CD4-positive, alpha-beta memory T cell (primary cell): ENCODE measurements around the gene BST2. TPM values are rescaled to one million over a fixed set of nuclear protein-coding genes. Genes with fewer than 3 reads are reported as not detected.
A peak's percentile ranks its signal among the peaks of the same experiment; 100 is the strongest.

ENCODE experiments used
- CTCF ChIA-PET: fragments of 350-600 bp; sonication (Branson Sonifier 250); formaldehyde crosslinking; loops from one replicate; lab custom pipeline; 2021; ENCODE audit warnings: inconsistent platforms; ENCODE audit not compliant: partially characterized antibody; lab: Charles Lee
- POLR2A ChIA-PET: fragments of 350-600 bp; sonication (Branson Sonifier 250); formaldehyde crosslinking; loops from one replicate; lab custom pipeline; 2021; ENCODE audit not compliant: partially characterized antibody; lab: Charles Lee
- DNase-seq, 5 donors: peaks; one replicate each; pipeline versions ENCODE4 v3.0.0 to v3.0.0-alpha.2; 2020 to 2022; ENCODE audit warnings: mixed read lengths in 1 of 5
- H3K27ac ChIP-seq: one replicate; pipeline ENCODE4 v1.7.0; 2013; ENCODE audit warnings: low read depth, low read length
- H3K27me3 ChIP-seq: 2 replicates; pipeline ENCODE4 v1.7.0; 2013; ENCODE audit warnings: mild to moderate bottlenecking, low read length, moderate library complexity; ENCODE audit not compliant: insufficient read depth
- H3K36me3 ChIP-seq: 2 replicates; pipeline ENCODE4 v1.7.0; 2013; ENCODE audit warnings: mild to moderate bottlenecking, low read length, moderate library complexity; ENCODE audit not compliant: insufficient read depth
- H3K4me1 ChIP-seq: 2 replicates; pipeline ENCODE4 v1.7.0; 2013; ENCODE audit warnings: mild to moderate bottlenecking, low read length, moderate library complexity; ENCODE audit not compliant: insufficient read depth
- H3K4me3 ChIP-seq, 2 donors: one replicate each; pipeline ENCODE4 v1.7.0; 2013; ENCODE audit warnings: low read length in 2 of 2, mild to moderate bottlenecking in 1 of 2
- H3K9me3 ChIP-seq, 2 donors: one replicate each; pipeline ENCODE4 v1.7.0; 2013; ENCODE audit warnings: low read length in 2 of 2, control low read depth in 1 of 2; ENCODE audit not compliant: control insufficient read depth in 1 of 2
- H3K27ac Mint-ChIP-seq, 7 donors: one replicate each; pipeline ENCODE4 v1.8.0; 2020 to 2021; ENCODE audit warnings: mixed read lengths in 7 of 7, mild to moderate bottlenecking in 6 of 7, inconsistent platforms in 3 of 7, moderate library complexity in 3 of 7
- H3K27me3 Mint-ChIP-seq, 2 donors: one replicate each; pipeline ENCODE4 v1.8.0; 2020 to 2021; ENCODE audit warnings: mixed read lengths in 2 of 2
- H3K36me3 Mint-ChIP-seq, 2 donors: one replicate each; pipeline ENCODE4 v1.8.0; 2020 to 2021; ENCODE audit warnings: mixed read lengths in 2 of 2, inconsistent platforms in 1 of 2, mild to moderate bottlenecking in 1 of 2
- H3K4me1 Mint-ChIP-seq, 4 donors: one replicate each; pipeline ENCODE4 v1.8.0; 2020 to 2021; ENCODE audit warnings: mixed read lengths in 4 of 4, mild to moderate bottlenecking in 1 of 4
- H3K4me3 Mint-ChIP-seq, 8 donors: one replicate each; pipeline ENCODE4 v1.8.0; 2020 to 2021; ENCODE audit warnings: mixed read lengths in 8 of 8, mild to moderate bottlenecking in 7 of 8, moderate library complexity in 6 of 8, inconsistent platforms in 3 of 8
- H3K9me3 Mint-ChIP-seq, 8 donors: one replicate each; pipeline ENCODE4 v1.8.0; 2020 to 2021; ENCODE audit warnings: mixed read lengths in 8 of 8, mild to moderate bottlenecking in 5 of 8, inconsistent platforms in 3 of 8, moderate library complexity in 1 of 8
- intact Hi-C: fragments of 100-400 bp; cut with micrococcal nuclease; formaldehyde crosslinking; loops from one replicate; pipeline ENCODE4 v1.15.1; 2023
- polyA plus RNA-seq, 2 donors: library from polyadenylated mRNA; unstranded; fragments of 300-500 nt; fragmentation: Illumina TruSeq; gene quantifications; one replicate each; pipeline ENCODE4 v1.2.3, GENCODE V29; 2021
- total RNA-seq, 2 experiments: library from RNA; stranded (reverse); gene quantifications; one replicate each; pipeline ENCODE4 v1.2.3, GENCODE V29; 2021

Gene BST2
- total and polyA plus RNA-seq, 4 experiments from 2014 or later, result 55.9 to 173 (median 99.6) TPM

- POLR2A ChIA-PET, result interaction anchor here (0.7 to 1.4 kb wide), 6 partner anchors 11 to 404 kb away, joined by 3 to 6 read pairs (median 4); partner anchors contain the start of genes BST2, HAUS8, MVB12A and MYO9B
Observed at GRCh38 chr19:17391371-17392151, 13.9 kb downstream of the BST2 start.

DNA sequence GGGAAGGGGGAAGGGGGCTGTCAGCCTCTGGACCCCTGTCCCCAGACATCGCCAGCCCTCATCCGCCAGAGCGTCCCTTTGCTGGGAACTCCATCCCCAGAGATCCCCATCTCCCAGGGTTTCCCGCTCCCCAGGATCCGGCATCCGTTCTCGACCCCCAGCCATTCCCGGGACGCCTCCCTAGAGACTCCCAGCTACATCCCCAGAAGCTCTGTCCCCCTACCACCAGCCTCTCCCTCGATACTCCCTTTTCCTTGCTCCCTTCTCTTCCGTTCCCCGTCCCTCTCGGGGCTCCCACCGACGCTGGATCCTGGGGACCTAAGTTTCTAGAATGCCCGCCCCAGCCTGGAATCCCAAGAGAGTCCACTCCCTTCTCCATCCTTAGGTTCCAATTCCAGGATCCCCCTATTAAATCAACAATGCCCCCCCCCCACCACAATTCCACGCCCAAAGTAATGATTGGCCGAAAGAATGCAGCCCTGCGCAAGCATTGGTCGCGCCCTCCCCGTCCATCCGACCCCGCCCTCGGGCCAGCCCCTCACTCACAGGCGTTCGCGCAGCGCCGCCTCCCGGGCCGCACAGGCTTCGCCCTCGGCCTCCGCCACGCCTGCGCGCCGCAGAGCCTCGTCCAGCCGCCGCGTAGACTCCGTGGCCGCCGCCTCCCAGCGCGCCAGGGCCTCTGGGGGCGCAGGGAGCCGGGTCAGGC is 14.6 kb downstream of the BST2 start:
- Mint-ChIP-seq H3K36me3 (no peaks in the 10 kb centered on the region), H3K27ac (peak overlapping the region; percentile 30 to 94 (median 64)), H3K4me3 (peak overlapping the region; percentile 88 to 94 (median 91)), H3K27me3 (no peaks in the 10 kb centered on the region), H3K4me1 (peaks cover 14 to 24% (median 19%) of the 10 kb centered on the region in 4 donors), H3K9me3 (peaks cover 0 to 2% (median 0%) of the 10 kb centered on the region in 8 donors)
- Histone ChIP-seq H3K27me3 (no peaks in the 10 kb centered on the region), H3K4me1 (peaks cover 27% of the 10 kb centered on the region), H3K4me3 (peak overlapping the region; percentile 29 to 63), H3K36me3 (no peaks in the 10 kb centered on the region), H3K9me3 (no peaks in the 10 kb centered on the region), H3K27ac (peak overlapping the region; percentile 34)
- ChIA-PET CTCF (interaction anchor here (0.7 to 8.0 kb wide), 19 partner anchors 9 to 130 kb away, joined by 3 to 65 read pairs (median 5); partner anchors contain the start of genes BST2, MRPL34, MVB12A and TMEM221), POLR2A (interaction anchor here (0.9 to 1.8 kb wide), 6 partner anchors 15 to 315 kb away, joined by 3 to 5 read pairs (median 4); partner anchors contain the start of genes BST2, HAUS8, MVB12A and MYO9B)
- peak; percentile 83 to 86 (median 83) for DNase-seq
- intact Hi-C loops, result loop anchor here (1.0 to 5.0 kb wide), 4 partner anchors 57 to 324 kb away; partner anchors contain the start of gene ANO8

More at GRCh38 chr19:17391371-17392151, 13.9 kb downstream of the BST2 start:
- H3K27ac ChIP-seq, result no peak overlapping the region
- CTCF ChIA-PET, result interaction anchor here (0.7 to 8.0 kb wide), 13 partner anchors 12 to 179 kb away, joined by 3 to 65 read pairs (median 5); partner anchors contain the start of genes BST2, MVB12A, TMEM221 and USHBP1
- H3K9me3 Mint-ChIP-seq, result peaks cover 0 to 2% (median 0%) of the 10 kb centered on the region in 8 donors
- H3K9me3 ChIP-seq, result no peaks in the 10 kb centered on the region
- peak overlapping the region in 3 of 7 donors; percentile 17 to 77 (median 38) for H3K27ac Mint-ChIP-seq
- intact Hi-C loops, result loop anchor here (1.0 to 5.0 kb wide), 4 partner anchors 57 to 324 kb away; partner anchors contain the start of gene ANO8
- H3K36me3 ChIP-seq, result no peaks in the 10 kb centered on the region
- H3K27me3 ChIP-seq, result no peaks in the 10 kb centered on the region
- H3K4me3 ChIP-seq, result peak overlapping the region; percentile 29 to 69
- H3K36me3 Mint-ChIP-seq, result no peaks in the 10 kb centered on the region
- H3K4me1 Mint-ChIP-seq, result peaks cover 12 to 24% (median 19%) of the 10 kb centered on the region in 4 donors
- H3K4me1 ChIP-seq, result peaks cover 27% of the 10 kb centered on the region
- H3K4me3 Mint-ChIP-seq, result peak overlapping the region; percentile 73 to 92 (median 80)
- no peak for DNase-seq
- H3K27me3 Mint-ChIP-seq, result no peaks in the 10 kb centered on the region

GRCh38 chr19:17389957-17390664 is 15.3 kb downstream of the BST2 start:
- H3K9me3 ChIP-seq, result no peaks in the 10 kb centered on the region
- peak overlapping the region in 1 of 2 donors; percentile 29 for H3K4me3 ChIP-seq
- H3K27me3 ChIP-seq, result no peaks in the 10 kb centered on the region
- peak overlapping the region; percentile 35 to 94 (median 91) for H3K4me3 Mint-ChIP-seq
- DNase-seq, result no peak
- H3K9me3 Mint-ChIP-seq, result peaks cover 0 to 2% (median 0%) of the 10 kb centered on the region in 8 donors
- H3K27me3 Mint-ChIP-seq, result no peaks in the 10 kb centered on the region
- CTCF ChIA-PET, result interaction anchor here (0.7 to 8.0 kb wide), 24 partner anchors 9 to 217 kb away, joined by 3 to 65 read pairs (median 6); partner anchors contain the start of genes BST2, DDA1, MRPL34 and MVB12A
- H3K36me3 Mint-ChIP-seq, result no peaks in the 10 kb centered on the region
- peak overlapping the region in 1 of 7 donors; percentile 15 for H3K27ac Mint-ChIP-seq
- H3K36me3 ChIP-seq, result no peaks in the 10 kb centered on the region
- H3K27ac ChIP-seq, result peak overlapping the region; percentile 34
- H3K4me1 ChIP-seq, result peaks cover 24% of the 10 kb centered on the region
- intact Hi-C loops, result loop anchor here (5.0 kb wide), 1 partner anchor 323 kb away; no protein-coding TSS in a partner anchor
- H3K4me1 Mint-ChIP-seq, result peaks cover 11 to 20% (median 16%) of the 10 kb centered on the region in 4 donors
- POLR2A ChIA-PET, result interaction anchor here (0.9 to 2.0 kb wide), 6 partner anchors 16 to 76 kb away, joined by 3 to 6 read pairs (median 4); partner anchors contain the start of genes ANO8 and MVB12A

- H3K36me3 ChIP-seq, result no peaks in the 10 kb centered on the region
- H3K27me3 Mint-ChIP-seq, result no peaks in the 10 kb centered on the region
- peaks cover 19% of the 10 kb centered on the region for H3K4me1 ChIP-seq
- POLR2A ChIA-PET, result interaction anchor here (0.6 to 2.0 kb wide), 6 partner anchors 17 to 125 kb away, joined by 3 to 6 read pairs (median 4); partner anchors contain the start of genes ANO8, MVB12A and USHBP1
- peaks cover 8 to 15% (median 12%) of the 10 kb centered on the region in 4 donors for H3K4me1 Mint-ChIP-seq
- peak overlapping the region in 1 of 7 donors; percentile 4 for H3K27ac Mint-ChIP-seq
- no peak overlapping the region for H3K27ac ChIP-seq
- peak overlapping the region in 3 of 8 donors; percentile 2 to 65 (median 44) for H3K4me3 Mint-ChIP-seq
- no peak overlapping the region for H3K4me3 ChIP-seq
- CTCF ChIA-PET, result interaction anchor here (1.0 to 8.0 kb wide), 25 partner anchors 8 to 218 kb away, joined by 3 to 65 read pairs (median 6); partner anchors contain the start of genes BABAM1, DDA1, MRPL34 and MVB12A
- H3K9me3 Mint-ChIP-seq, result peaks cover 0 to 2% (median 0%) of the 10 kb centered on the region in 8 donors
- no peaks in the 10 kb centered on the region for H3K27me3 ChIP-seq
- H3K36me3 Mint-ChIP-seq, result no peaks in the 10 kb centered on the region
- H3K9me3 ChIP-seq, result no peaks in the 10 kb centered on the region
- intact Hi-C loops, result no loop called here
- DNase-seq, result no peak
Observed at GRCh38 chr19:17389288-17389687, 16.1 kb downstream of the BST2 start.

DNA sequence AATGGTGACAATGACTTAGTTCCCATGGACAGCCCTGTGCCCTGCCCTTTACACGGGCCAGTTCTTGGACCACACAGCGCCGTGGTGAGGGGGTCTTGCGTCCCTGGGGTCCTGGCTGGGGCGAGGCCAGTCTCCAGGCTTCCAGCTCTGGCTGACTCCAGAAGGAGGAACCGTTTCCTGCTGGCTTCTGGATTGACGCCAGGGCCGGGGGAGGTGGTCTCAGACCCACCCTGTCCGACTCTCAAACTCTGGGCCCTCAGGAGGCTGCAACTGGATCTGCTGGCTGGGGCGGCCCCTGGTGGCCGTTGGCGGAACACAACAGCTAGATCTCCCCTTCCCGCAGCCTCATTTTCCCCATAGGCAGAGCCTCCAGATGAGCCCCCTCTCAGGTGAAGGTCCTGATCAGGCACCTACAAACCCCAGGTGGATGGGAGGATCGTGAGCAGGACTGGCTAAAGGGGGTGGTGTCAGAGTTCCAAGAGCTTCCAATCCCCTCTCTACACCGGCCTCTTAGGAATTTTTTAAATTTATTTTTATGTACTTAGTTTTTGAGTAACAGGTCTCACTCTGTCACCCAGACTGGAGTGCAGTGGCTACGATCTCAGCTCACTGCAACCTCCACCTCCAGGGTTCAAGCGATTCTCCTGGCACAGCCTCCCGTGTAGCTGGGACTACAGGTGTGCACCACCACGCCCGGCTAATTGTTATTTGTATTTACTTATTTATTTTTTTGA is 19.4 kb downstream of the BST2 start:
- Mint-ChIP-seq H3K9me3 (peaks cover 0 to 1% (median 0%) of the 10 kb centered on the region in 8 donors), H3K4me3 (no peak overlapping the region), H3K36me3 (no peaks in the 10 kb centered on the region), H3K27me3 (no peaks in the 10 kb centered on the region), H3K27ac (peak overlapping the region in 2 of 7 donors; percentile 23 to 42), H3K4me1 (peaks cover 6 to 18% (median 7%) of the 10 kb centered on the region in 4 donors)
- ChIA-PET CTCF (interaction anchor here (0.7 to 8.0 kb wide), 24 partner anchors 9 to 318 kb away, joined by 3 to 65 read pairs (median 5); partner anchors contain the start of genes BABAM1, BST2, MRPL34 and USHBP1), POLR2A (interaction anchor here (0.6 to 1.5 kb wide), 3 partner anchors 51 to 94 kb away, joined by 3 to 7 read pairs (median 3); partner anchors contain the start of genes ANO8 and MRPL34)
- intact Hi-C loops, result loop anchor here (1.0 kb wide), 2 partner anchors 40 to 94 kb away; no protein-coding TSS in a partner anchor
- H3K36me3 ChIP-seq, result no peaks in the 10 kb centered on the region
- H3K27ac ChIP-seq, result no peak overlapping the region
- peaks cover 12% of the 10 kb centered on the region for H3K4me1 ChIP-seq
- no peaks in the 10 kb centered on the region for H3K27me3 ChIP-seq
- no peaks in the 10 kb centered on the region for H3K9me3 ChIP-seq
- no peak overlapping the region for H3K4me3 ChIP-seq
- peak; percentile 51 to 56 (median 53) for DNase-seq
